ENCODE measurements around the gene SMG6.

DNA sequence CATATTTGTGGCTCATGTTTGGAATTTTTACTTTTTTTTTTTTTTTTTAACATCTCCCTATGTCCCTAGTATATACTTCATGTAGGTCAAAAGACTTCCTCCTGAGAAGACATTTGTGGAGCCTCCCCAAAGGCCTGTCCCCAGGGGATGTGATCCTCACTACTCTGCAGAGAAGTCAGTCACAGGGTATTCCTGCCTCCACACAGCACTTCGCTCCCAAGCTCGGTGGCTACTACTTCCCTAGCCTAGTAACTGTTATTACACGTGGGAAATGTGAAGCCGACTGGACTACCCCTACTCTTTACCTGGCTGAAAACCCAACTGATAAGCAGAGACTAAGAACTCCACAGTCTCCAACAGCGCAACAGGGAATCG is 131.9 kb downstream of the SMG6 start:
- TF ChIP-seq, protein P1, sequence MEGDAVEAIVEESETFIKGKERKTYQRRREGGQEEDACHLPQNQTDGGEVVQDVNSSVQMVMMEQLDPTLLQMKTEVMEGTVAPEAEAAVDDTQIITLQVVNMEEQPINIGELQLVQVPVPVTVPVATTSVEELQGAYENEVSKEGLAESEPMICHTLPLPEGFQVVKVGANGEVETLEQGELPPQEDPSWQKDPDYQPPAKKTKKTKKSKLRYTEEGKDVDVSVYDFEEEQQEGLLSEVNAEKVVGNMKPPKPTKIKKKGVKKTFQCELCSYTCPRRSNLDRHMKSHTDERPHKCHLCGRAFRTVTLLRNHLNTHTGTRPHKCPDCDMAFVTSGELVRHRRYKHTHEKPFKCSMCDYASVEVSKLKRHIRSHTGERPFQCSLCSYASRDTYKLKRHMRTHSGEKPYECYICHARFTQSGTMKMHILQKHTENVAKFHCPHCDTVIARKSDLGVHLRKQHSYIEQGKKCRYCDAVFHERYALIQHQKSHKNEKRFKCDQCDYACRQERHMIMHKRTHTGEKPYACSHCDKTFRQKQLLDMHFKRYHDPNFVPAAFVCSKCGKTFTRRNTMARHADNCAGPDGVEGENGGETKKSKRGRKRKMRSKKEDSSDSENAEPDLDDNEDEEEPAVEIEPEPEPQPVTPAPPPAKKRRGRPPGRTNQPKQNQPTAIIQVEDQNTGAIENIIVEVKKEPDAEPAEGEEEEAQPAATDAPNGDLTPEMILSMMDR (IDR thresholded peaks at IDR 0.05) = no peak
- no peak for TF ChIP-seq EP300 (IDR thresholded peaks at IDR 0.05)

Measured in upper lobe of left lung (tissue), 4 donors.